GM12875 (cell line): ENCODE data around the gene SLC30A9.

Experiments used
- H3K4me3 ChIP-seq: one replicate; pipeline ENCODE4 v1.5.1; 2011; ENCODE audit warnings: low read depth, low read length, control low read depth
- TF ChIP-seq, protein P1 (sequence below): IDR thresholded peaks from 2 replicates; pipeline ENCODE4 v1.5.1; 2011; ENCODE audit warnings: low read depth, mild to moderate bottlenecking, control low read depth, inconsistent platforms, low read length, moderate library complexity, borderline replicate concordance; ENCODE audit not compliant: insufficient read depth

Gene SLC30A9

DNA sequence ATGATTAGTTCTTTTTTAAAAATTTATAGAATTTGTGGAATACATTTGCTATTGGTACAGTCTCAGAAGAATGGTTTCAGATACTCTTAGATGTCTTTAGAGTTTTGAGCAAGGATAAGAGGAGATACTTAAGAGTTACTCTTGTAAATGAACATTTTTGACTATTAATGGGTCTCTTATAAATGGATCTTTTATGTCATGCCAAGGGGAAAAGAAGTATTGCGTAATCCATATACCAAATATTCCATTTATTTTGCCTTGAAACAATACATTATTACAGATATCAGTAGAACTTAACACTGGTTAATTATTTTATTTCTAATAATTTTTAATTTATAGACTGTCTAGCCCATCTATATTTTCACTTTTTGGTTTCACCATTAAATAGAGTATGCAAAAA lies 25.9 kb upstream of the SLC30A9 start:
- no peak overlapping the region for H3K4me3 ChIP-seq
- TF ChIP-seq, protein P1, sequence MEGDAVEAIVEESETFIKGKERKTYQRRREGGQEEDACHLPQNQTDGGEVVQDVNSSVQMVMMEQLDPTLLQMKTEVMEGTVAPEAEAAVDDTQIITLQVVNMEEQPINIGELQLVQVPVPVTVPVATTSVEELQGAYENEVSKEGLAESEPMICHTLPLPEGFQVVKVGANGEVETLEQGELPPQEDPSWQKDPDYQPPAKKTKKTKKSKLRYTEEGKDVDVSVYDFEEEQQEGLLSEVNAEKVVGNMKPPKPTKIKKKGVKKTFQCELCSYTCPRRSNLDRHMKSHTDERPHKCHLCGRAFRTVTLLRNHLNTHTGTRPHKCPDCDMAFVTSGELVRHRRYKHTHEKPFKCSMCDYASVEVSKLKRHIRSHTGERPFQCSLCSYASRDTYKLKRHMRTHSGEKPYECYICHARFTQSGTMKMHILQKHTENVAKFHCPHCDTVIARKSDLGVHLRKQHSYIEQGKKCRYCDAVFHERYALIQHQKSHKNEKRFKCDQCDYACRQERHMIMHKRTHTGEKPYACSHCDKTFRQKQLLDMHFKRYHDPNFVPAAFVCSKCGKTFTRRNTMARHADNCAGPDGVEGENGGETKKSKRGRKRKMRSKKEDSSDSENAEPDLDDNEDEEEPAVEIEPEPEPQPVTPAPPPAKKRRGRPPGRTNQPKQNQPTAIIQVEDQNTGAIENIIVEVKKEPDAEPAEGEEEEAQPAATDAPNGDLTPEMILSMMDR, result no peak

DNA sequence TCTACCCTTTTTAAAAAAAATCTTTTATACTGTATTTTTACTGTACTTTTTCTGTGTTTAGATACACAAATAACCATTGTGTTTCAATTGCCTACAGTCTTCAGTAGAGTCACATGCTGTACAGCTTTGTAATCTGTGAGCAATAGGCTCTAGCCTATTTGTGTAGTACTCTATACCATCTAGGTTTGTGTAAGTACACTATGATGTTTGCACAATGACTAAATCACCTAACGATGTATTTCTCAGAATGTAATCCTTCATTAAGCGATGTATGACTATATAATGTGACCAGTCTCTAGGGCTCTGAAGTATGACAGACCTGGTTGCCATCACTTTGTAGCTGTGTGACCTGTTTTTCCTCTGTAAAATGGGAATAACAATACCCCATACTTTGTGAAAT lies 22.9 kb upstream of the SLC30A9 start:
- no peak overlapping the region for H3K4me3 ChIP-seq
- TF ChIP-seq, protein P1, result no peak

DNA sequence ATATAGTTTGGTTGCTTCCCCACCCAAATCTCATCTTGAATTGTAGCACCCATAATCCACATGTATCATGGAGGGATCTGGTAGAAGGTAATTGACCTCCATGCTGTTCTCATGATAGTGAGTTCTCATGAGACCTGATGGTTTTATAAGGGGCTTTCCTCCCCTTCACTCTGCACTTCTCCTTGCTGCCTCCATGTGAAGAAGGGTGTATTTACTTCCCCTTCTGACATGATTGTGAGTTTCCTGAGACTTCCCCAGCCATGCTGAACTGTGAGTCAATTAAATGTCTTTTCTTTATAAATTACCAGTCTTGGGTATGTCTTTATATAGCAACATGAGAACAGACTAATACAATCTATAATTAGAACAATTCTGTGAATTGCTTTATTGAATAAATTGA lies 20.7 kb upstream of the SLC30A9 start:
- TF ChIP-seq, protein P1, result no peak
- no peak overlapping the region for H3K4me3 ChIP-seq

DNA sequence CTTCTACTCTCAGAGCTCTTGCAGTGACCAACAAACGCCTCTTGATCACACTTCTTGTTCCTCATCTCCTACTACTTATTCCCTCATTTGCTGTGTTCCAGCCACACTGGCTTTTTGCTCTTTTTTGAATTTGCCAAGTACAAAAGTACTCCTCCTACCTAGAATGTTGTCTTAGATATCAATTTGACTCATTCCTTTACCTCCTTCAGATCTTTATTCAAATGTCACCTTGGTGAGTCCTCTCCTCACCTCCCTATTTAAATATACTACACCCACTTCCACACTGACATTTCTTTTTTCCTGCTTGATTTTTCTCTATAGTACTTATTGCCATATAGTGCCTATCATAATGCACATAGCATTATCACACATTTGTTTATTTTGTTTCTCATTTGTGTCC lies 15.0 kb upstream of the SLC30A9 start:
- H3K4me3 ChIP-seq, result no peak overlapping the region
- TF ChIP-seq, protein P1, result no peak

DNA sequence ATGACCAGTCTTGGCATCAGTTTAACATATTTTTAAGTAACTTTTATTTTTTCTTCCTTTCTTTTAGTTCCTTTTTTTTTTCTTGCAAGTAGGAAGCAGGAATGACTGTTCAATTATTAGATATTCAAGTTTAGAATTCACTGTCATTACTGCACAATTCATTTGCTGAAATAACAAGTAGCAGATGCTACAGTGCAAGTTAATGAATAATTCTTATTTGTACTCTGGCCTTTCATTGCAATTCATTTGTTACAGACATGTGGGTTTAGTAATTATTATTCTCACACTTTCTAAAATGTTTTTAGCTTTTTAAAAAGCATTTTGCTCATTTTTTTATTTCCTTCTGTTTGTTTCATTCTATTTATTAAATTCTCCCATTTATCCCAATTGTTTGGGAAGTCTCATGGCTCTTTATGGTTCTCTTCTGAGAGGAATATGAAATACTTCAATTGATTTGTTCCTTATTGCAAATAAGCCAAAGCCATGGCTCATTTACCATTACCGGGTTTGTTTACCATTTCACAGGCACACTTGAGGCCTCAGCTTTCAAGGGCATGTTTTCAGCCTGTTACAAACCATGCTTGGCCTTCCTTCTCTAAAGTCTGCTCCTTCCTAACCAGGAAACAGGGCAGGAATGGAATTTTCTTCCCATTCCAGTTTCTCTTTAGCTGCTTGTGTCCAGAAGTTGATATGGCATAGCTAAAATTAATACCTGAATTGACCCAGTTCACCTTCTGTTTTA lies 13.4 kb upstream of the SLC30A9 start:
- H3K4me3 ChIP-seq, result no peak overlapping the region
- TF ChIP-seq, protein P1, result no peak

DNA sequence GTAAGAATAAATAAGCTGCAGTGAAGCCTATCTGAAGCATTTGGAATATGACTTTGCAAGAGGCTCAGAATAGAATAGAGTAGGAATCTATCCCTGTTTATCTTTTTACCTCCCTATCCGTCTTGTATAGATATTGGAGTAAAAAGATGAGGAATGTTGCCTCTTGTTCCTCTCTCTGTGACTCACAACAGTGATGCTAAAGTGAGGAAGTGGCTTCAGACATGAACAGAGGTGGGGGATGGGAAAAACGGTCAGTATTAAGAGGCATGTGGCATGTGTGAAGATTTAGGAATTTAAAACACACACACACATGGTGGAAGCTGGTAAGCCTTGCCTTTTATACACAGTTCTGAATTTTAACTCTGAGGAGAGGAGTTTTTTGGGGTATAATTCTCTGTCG lies 12.6 kb upstream of the SLC30A9 start:
- TF ChIP-seq, protein P1, result no peak
- no peak overlapping the region for H3K4me3 ChIP-seq

DNA sequence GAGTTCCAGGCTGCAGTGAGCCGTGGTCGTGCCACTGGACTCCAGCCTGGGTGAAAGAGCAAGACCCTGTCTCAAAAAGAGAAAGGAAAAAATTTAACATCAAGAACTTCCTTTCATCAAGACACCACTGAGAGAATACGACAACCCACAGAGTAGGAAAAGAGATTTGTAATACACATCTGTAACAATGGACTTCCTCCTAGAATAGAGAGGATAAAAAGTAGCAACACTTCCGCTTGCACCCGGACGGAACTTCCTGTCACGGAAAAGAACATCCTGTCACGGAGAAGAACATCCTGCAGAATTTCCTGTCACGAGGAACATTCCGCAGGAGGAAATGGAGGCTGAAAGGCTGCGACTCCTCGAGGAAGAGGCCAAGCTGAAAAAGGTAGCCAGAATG lies 8.9 kb upstream of the SLC30A9 start, which contains the start of gene DCAF4L1:
TSS of gene DCAF4L1 (plus strand) at position 301 of the 400 bp plus-strand sequence. CDS start at position 338, 37 bp downstream.
- TF ChIP-seq, protein P1, result no peak
- H3K4me3 ChIP-seq, result no peak within 1 kb of the TSS
